Kidney capillary endothelial cell (primary cell): ENCODE data around the gene RAD21L1.

Source experiments
- DNase-seq: peaks from one replicate; pipeline ENCODE4 v3.0.0-alpha.2; 2018; ENCODE audit warnings: low spot score

Gene RAD21L1

DNA sequence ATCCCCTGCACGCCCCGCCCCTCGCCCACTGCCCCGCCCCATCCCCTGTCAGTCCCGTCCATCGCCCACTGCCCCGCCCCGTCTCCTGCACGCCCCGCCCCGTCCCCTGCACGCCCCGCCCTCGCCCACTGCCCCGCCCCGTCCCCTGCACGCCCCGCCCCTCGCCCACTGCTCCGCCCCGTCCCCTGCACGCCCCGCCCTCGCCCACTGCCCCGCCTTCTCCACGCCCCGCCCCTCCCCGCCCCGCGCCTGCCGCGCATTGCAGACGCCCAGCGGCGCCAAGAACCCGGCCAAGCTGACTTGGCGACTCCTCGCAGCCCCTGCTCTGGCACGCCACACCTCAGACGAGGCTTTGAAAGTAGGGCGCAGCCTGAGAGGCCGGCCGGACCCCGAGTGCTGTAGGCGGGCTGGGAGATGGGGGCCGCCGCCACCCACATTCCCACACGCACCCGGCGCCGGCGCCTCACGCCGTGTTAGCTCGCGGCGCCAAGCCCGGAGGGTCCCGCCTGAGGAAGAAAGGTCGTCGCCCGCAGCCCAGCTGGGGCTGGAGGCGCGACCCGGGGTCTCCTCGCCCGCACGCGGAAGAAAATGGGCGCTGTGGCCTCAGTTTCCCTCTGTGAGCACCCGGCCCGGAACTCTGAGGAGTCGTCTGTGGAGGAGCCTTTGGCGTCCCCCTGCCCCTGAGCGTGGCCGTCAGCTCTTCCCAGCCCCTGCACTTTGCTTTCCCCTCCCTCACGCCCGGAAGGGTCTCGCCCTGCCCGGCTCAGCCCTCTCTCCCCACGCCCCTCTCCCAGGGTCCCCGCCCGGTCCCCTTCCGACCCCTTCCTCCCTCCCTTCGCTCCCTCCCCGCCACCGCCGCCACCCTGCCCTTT is at the start of gene RAD21L1:
Gene RAD21L1 (plus strand): TSS at position 262 of the 872 bp plus-strand sequence. CDS start 2,410 bp downstream, outside the sequence.
- DNase-seq: peak; percentile 70

DNA sequence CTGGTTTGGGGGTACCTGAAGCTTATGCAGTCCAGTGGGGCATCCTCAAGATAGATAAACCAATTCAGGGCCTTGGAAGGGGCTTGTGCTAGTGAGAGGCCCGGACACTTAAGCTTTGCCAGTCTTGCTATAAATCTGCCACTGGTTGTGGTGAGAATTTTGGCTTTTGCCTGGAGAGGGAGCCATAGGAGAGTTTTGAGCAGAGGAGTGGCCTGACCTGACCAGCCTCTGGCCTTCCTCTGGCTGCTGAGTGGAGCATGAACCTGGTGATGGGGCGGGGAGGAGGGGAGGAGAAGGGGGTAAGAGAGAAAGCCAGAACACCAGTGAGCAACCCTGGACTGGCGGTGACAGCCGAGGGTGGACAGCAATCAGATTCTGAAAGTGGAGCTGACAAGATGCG is 48.2 kb upstream of the RAD21L1 start:
- no peak for DNase-seq

DNA sequence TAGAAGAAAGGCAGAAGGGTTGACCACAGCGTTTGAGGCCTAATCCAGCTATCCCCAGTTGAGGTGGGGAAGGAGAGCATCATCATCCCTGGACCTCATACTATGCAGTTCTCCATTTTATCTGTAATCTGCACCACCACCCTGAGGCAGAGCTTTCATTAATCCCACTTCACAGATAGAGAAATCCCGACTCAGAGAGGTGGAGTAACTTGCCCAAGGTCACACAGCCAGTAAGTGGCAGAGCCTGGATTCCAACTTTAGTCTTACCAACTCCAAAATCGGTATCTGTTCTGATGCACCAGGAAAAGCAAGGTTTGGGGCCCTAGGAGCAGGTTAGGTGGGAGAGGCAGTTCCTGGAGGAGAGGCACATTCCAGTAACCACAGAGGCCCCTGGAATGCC is 47.7 kb upstream of the RAD21L1 start:
- DNase-seq: no peak

DNA sequence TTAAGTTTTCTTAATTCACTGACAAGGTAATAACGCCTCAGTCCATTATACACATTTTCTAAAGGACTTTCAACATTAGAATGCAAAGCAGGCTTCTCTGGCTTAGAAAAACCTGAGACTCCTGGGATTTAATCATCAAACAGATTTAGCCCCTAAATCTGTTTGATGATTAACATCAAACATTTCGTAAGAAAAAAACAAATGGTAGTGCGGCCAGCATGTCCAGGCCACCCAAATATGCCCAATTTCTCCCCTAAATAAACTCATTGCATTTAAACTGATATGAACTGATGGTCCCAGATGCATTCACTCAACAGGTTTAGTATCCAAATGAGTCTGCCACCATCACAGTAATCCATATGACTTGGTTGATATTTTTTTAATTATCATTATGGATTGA is 47.2 kb upstream of the RAD21L1 start:
- DNase-seq: no peak

DNA sequence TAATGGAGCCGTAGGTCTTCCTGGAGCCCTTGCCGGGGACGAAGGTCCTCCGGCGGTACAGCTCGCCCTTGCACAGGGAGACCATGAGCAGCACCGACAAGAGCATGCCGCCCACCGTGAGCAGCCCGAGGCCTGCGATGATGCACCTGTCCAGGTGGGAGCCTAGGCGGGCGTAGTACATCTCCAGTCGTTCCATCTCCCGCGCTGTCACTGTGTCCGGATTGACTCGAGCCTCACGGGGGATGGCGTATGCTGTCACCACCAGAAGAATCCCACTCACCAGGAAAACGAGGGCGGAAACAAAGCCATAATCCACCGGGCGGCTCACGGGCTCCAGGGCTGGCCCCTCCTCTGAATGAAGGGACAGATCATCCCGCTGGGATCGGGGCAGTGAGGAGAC is 44.9 kb upstream of the RAD21L1 start:
- DNase-seq: no peak

DNA sequence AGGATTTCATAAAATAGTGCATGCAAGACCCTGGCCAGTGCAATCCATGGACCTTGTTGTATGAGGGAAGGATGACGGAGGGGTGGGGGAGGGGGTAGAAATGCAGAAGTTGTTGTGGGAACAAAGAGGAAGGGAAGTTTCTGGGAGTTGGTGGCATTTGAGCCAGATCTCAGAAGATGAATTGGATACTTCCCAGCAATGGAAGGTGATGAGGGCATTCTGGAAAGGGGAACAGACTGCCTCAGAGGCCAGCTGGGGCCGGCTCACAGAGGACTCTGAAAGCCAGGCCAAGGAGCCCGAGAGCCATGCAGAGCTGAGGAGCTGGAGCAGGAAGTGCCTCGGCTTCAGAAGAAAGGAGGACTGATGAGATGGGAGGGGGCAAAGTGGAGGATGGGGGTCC is 43.7 kb upstream of the RAD21L1 start:
- no peak for DNase-seq

DNA sequence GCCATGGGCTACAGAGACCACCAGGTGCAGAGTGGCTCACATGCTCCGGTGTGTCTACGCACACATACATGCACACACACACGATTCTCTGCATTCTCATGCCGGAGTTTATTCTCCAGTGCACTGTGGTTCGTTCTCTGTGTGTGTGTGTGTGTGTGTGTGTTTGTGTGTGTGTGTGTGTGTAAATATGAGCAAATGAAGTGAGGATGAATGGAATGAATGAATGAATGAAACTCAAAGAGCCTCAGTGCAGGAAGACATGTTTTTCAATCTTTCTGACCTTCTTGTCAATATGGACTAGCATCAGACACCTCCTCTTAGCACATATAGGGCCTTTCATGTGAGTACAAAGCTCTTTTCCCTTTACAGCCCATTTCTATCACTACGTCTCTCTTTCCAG is 42.7 kb upstream of the RAD21L1 start:
- DNase-seq: no peak

DNA sequence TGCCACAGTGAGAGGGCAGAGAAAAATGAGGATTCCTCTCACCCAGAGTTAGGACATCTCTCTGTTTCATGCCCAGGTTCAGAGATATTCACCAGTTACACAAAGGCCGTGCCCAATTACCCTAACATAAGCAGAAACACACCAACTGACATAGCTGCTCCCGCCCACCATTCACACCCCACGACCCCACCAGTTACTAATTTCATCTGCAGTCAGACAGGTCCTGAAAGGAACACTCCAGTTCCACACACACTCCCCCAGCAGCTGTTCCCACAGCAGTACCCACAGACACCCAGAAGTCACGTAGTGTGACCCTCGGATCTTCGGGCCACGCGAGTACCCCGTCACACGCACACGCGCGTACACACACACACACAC is 41.6 kb upstream of the RAD21L1 start:
- DNase-seq: no peak

DNA sequence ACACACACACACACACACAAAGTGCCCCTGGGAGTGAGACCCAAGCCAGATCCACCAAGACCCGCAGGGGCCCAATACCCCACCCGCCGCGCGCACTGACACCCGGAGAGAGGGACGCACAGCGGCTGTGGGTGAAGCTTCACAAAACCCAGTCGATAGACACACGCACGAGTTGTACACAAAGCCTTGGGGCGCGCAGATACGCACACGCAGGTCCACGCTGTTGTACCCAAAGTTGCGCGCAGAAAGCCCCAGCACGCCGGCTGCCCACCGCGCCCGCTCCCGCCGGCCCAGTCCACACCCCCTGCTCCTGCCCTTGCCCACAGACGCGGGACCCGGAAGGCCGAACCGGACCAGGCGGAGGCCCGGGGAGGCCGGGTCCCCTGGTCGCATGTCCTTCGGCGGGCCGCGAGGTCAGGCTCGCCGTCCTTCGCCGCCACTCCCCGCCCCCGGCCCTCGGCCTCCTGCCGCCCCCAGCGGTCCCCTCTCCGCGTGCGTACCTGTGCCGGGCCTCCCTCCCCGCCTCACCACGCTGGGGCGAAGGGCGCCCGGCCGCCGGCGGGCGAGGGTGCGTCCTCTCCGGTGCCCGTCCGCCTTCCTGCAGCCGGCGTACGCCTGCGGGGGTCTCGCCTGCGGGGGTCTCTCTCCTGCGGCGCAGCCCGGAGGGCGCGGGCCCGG is 41.1 kb upstream of the RAD21L1 start, which contains the start of gene TMEM74B:
Gene TMEM74B (minus strand): TSS at position 344 of the 678 bp plus-strand sequence. CDS start 1,180 bp downstream, outside the sequence.
- DNase-seq: no peak

DNA sequence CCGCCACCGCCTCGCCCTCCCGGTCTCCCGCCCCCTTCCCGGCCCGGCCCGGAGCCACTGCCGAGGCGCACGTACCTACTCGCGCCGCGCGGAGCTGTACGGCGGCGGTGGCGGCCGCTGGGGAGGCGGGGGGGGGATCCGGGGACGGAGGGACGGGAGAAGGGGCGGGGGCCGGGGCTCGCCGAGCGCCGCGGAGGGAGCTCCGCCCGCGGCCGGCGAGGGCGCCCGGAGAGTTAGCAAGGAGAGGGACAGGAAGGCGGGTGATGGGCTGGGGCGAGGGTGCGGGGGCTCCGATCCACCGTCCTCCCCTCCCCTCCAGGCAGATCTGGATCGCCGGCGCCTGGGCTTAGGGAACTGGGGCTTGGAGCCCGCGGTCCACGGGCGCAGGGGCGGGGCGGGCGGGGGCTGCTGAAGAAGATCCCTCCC is 40.5 kb upstream of the RAD21L1 start:
- DNase-seq: no peak

DNA sequence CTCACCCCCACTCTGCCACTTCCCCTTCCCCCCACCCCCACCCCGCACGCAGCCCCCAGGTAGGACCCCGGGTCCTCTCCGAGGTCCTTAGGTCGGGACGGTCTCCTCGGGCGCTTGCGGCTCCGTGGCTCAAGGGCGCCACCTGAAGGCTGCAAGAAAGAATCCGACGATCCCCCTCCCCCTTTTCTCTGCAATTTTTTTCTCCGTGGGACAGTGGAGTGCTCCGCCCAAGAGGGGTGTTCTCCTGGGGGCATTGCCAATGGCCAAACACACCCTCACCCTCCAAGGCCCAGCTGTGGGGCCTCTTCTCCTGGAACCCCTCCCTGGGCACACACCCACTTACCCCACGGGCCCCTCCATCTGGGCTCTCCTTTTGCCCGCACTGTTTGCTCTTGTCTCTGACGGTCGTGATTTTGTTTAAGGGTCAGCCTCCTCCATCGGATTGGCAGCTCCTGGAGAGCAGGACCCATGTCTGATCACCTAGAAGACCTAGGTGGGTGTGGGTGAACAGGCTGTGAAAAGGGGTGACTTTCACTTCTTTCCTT is 40.0 kb upstream of the RAD21L1 start:
- DNase-seq: peak; percentile 48

DNA sequence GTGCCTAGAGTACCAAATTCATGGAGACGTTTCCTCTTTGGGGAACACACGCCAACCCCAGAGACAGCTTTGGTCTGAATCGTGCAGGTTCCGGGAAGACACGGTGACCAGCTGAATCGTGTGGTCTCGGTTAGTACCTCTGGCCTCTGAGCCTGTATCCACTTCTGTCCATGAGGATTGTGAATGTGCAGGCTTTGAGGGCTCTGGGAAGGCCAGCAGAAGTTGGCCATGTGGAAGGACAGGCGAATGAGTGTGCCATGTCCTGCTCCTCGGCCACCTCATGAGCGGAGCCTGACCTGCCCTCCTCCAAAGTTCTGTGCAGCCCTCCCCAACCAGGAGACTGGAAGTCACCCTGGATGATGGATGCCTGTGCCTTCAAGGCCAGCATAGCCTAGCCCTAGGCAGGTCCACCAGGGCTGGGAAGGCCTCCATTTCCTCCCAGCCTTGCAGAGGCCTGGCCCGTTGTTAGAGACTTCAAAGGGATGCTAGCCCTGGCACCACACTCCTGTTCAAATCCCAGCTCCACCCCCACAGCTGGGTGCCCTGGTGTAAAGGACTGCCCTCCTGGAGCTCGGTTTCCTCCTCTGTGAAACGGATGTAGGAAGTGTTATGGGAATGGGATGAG is 39.4 kb upstream of the RAD21L1 start:
- DNase-seq: no peak

DNA sequence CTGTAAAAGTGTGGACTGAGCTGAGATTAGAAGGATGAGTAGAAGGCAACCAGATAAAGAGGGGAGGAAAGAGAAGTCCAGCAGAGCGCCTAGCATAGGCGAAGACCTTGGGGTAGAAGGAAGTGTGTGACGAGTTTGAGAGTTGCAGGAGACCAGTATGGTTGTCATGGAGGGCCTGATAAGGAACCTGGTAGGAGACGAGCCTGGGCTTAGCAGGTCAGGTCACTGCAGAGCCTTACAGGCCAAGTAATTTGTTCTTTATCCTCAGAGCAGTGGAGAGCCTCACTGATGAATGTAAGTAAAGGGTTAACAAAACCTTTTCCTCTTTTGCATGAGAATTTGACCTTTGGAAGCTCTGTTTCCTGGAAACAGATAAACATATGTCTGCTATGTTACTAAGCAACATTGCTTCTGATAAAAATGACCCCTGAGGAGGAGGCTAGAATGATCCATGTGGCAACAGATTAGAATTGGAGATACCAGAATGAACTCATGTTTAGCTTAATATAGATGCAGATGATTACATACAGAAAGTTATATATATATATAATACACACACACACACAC is 38.2 kb upstream of the RAD21L1 start:
- no peak for DNase-seq

DNA sequence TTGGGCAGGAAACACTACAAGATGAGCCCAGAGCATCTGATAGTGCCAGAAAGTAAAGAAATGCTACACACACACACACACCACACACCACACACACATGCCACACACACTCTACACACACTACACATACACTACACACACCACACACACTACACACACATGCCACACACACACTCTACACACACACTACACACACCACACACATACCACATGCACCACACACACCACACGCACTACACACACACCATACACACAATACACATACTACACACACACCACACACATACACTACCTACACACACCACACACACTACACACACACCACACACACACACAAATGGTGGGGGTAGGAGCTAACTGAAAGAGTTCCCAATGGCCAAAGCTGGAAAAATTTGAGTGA is 37.5 kb upstream of the RAD21L1 start:
- DNase-seq: no peak

DNA sequence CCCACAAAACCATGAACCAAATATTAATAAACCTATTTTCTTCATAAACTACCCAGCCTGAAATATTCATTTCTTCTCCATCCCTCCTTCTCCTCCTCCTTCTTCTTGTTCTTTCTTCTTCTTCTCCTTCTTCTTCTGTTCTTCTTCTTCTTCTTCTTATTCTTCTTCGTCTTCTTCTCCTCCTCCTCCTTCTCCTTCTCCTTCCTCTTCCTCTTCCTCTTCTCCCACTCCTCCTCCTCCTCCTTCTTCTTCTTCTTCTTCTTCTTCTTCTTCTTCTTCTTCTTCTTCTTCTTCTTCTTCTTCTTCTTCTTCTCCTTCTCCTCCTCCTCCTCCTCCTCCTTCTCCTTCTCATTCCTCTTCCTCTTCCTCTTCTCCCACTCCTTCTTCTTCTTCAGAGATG is 36.0 kb upstream of the RAD21L1 start:
- no peak for DNase-seq

DNA sequence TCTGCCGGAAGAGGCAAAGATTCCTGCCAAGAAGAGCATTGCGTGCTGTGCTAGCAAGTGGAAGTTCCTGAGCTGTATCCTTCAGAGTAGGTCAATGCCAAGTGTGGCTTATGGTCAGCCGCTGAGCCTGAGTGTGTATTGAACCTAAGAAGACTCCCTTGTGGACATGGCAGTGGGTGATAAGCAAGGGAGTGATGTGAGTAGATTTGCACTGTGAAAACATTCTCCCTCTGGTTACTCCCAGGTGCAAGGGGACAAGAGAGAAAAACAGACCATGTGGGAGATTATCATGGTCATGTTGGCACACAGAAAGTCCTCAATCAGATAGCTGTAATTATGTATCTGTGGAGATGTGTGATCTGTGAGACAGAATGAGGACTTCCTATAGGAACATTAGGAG is 35.0 kb upstream of the RAD21L1 start:
- no peak for DNase-seq

DNA sequence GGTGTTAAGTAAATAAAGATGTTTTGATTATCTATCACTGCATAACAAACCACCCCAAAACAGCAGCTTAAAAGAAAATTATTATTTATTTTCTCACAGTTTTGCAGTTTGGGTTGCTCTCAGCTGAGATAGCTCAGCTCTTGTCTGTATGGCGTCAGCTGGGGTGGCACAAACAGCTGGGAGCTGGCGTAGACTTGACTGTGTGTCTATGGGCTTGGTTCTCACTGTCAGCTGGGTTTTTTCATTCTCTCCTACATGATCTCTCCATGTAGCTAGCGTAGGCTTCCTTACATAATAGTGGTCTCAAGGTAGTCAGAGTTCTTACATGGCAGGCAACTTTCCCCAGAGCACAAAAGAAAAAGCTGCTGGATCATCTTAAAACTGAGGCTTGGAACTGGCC is 34.5 kb upstream of the RAD21L1 start:
- DNase-seq: no peak

DNA sequence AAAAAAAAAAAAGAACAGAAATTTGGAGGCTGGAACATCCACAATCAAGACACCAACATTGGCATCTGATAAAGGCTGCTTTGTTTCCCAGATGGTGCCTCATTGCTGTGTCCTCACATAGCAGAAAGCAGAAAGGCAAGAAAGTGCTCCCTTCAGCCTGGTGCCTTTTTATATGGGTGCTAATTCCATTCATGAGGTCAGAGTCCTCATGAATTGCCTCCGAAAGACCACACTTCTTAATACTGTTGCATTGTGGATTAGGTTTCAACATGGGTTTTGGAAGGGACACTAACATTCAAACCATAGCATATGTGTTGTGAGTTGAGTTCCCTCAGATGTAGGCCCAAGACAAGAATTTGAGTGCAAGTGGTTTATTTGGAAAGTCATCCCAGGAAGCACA is 30.6 kb upstream of the RAD21L1 start:
- no peak for DNase-seq

DNA sequence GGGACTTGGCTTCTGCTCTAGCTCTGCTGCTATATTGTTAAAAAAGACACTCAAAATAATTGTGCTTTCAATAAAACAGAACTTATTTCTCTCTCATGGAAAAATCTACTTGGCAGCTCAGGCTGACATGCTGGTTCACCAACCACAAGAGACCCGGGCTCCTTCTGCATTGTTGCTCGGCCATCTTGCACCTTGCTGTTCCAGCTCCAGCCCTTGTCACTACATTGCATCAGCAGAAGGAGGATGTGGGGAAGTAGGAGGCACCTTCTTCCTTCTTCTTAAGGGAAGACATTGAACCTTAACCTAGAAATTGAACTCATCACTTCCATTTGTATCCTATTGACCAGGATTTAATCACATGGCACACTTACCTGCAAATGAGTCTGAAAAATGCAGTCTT is 29.2 kb upstream of the RAD21L1 start:
- no peak for DNase-seq

DNA sequence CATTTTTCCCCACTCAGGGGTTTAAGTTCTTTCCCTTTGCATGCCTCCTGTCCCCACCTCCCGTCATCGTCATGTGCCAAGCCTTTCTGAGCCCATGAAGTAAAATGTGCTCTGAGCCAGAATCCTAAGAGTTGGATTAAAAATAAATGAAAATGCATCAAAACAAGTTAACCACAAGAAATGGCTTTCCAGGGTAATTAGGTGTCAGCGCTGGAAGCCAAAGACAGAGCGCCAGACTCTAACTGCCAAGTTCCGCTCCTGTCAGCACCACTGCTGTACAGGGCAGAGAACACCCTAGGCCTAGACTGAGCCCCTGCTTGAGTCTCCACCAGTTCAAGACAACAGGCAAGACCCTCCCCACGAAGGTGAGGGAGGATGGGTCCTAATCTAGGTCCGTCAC is 28.0 kb upstream of the RAD21L1 start:
- no peak for DNase-seq

DNA sequence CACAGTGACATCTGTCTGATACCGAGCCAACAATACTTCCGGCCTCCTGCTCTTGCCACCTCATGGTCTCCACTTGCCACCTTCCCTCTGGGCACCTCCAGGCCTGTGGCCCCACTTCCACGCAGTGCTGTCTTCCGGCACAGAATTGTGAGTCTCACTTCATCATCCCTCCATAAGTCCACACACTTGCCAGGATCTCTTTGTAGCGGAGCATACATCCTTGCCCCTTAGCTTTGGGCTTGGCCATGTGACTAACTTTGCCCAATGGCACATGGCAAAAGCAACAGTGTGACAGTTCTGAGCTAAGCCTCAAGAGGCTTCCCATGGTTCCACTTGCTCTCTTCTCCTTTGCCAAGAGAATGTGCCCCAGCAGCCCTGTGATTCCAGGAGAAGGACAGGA is 27.1 kb upstream of the RAD21L1 start:
- no peak for DNase-seq

DNA sequence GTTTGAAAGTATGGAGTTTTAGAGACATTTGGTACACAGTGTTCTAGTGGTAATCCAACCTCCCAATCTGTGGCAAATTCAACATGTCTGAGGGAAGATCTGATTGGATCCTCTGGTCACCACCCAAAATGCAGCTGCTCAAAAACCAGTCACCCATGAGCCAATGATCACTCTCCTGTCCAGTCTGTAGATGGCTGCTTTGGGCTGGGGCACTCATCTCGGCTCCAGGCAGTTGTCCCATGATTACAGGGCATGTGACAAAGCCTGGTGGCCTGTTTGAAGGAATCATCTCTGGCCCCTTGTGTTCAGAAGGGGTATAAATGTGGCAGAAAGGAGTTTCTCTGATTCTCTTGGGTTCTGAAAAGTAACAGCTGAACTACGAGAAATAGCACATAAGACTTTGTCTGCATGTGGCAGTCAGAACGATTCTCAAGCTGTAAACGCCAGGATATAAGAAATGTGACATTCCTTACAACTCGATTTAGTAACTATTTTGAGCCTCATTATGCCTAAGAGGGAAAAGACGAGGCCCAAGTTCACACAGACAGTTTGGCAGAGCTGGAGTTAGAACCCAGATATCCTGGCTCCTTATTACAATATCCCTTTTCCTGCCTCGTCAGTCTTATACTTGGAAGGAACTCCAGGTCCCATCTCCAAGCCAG is 26.5 kb upstream of the RAD21L1 start:
- no peak for DNase-seq
